SK-N-SH treated with all-trans-retinoic acid at 6 μM for 48 hours (cell line): Measurements from ENCODE around the gene KCTD14.
"Not testable (repeated sequence)": the region's sequence is repeated elsewhere in the genome, so short reads cannot be mapped to it uniquely, and the experiment has no call there.

Experiments used
- ATAC-seq: fragments of 200-7000 bp; cut with Tn5 transposase; 3 replicates; pipeline ENCODE4 v1.9.1; 2020; ENCODE audit warnings: mild to moderate bottlenecking, moderate library complexity
- ARNTL ChIP-seq: fragments of 450-650 bp; formaldehyde crosslinking; IDR thresholded peaks from 2 replicates; pipeline ENCODE4 v1.5.0; 2020; ENCODE audit warnings: low read depth, mild to moderate bottlenecking, moderate library complexity, borderline replicate concordance
- BACH2 ChIP-seq: fragments of 250-450 bp; sonication (Bioruptor Pico); IDR thresholded peaks from 2 replicates; pipeline ENCODE4 v1.9.0; 2021; ENCODE audit warnings: mild to moderate bottlenecking, borderline replicate concordance
- CSDC2 ChIP-seq: fragments of 250-450 bp; sonication (Bioruptor Pico); IDR thresholded peaks from 2 replicates; pipeline ENCODE4 v1.5.0; 2020; ENCODE audit warnings: mild to moderate bottlenecking, moderate library complexity
- CSRNP3 ChIP-seq: fragments of 250-450 bp; sonication (Bioruptor Pico); IDR thresholded peaks from 2 replicates; pipeline ENCODE4 v1.5.1; 2021; ENCODE audit warnings: mild to moderate bottlenecking, moderate library complexity
- ESRRG ChIP-seq: fragments of 250-450 bp; sonication (Bioruptor Pico); IDR thresholded peaks from 2 replicates; pipeline ENCODE4 v1.6.1; 2021; ENCODE audit warnings: mild to moderate bottlenecking
- GLIS3 ChIP-seq: fragments of 250-450 bp; sonication (Bioruptor Pico); IDR thresholded peaks from 2 replicates; pipeline ENCODE4 v1.5.0; 2020; ENCODE audit warnings: mild to moderate bottlenecking, moderate library complexity
- OSR1 ChIP-seq: fragments of 250-450 bp; sonication (Bioruptor Pico); IDR thresholded peaks from 2 replicates; pipeline ENCODE4 v1.8.0; 2022; ENCODE audit warnings: moderate library complexity, mild to moderate bottlenecking, inconsistent platforms
- POU6F1 ChIP-seq: fragments of 250-450 bp; sonication (Bioruptor Pico); IDR thresholded peaks from 2 replicates; pipeline ENCODE4 v1.8.0; 2021; ENCODE audit warnings: low read depth, mild to moderate bottlenecking, moderate library complexity, borderline replicate concordance
- PPARA ChIP-seq: fragments of 250-450 bp; sonication (Bioruptor Pico); IDR thresholded peaks from 2 replicates; pipeline ENCODE4 v1.5.0; 2020; ENCODE audit warnings: mild to moderate bottlenecking, borderline replicate concordance
- RARB ChIP-seq: fragments of 250-450 bp; sonication (Bioruptor Pico); IDR thresholded peaks from 2 replicates; pipeline ENCODE4 v1.8.0; 2021; ENCODE audit warnings: mild to moderate bottlenecking, moderate library complexity
- SNAI2 ChIP-seq: fragments of 250-450 bp; sonication (Bioruptor Pico); IDR thresholded peaks from 2 replicates; pipeline ENCODE4 v1.5.0; 2020; ENCODE audit warnings: mild to moderate bottlenecking, moderate library complexity
- TCF4 ChIP-seq: fragments of 250-450 bp; sonication (Bioruptor Pico); IDR thresholded peaks from 2 replicates; pipeline ENCODE4 v1.8.0; 2021; ENCODE audit warnings: mild to moderate bottlenecking, moderate library complexity, borderline replicate concordance
- TOX ChIP-seq: fragments of 250-450 bp; sonication (Bioruptor Pico); IDR thresholded peaks from 2 replicates; pipeline ENCODE4 v1.8.0; 2021; ENCODE audit warnings: mild to moderate bottlenecking, moderate library complexity, borderline replicate concordance
- ZC3H10 ChIP-seq: fragments of 250-450 bp; sonication (Bioruptor Pico); IDR thresholded peaks from 2 replicates; pipeline ENCODE4 v1.5.1; 2021; ENCODE audit warnings: mild to moderate bottlenecking, moderate library complexity
- ZFP3 ChIP-seq: fragments of 250-450 bp; sonication (Bioruptor Pico); IDR thresholded peaks from 2 replicates; pipeline ENCODE4 v1.5.0; 2020; ENCODE audit warnings: mild to moderate bottlenecking, moderate library complexity
- ZFP30 ChIP-seq: fragments of 450-650 bp; formaldehyde crosslinking; IDR thresholded peaks from 2 replicates; pipeline ENCODE4 v1.5.0; 2022; ENCODE audit warnings: mild to moderate bottlenecking, moderate library complexity
- ZNF565 ChIP-seq: fragments of 450-650 bp; formaldehyde crosslinking; conservative IDR thresholded peaks from 2 replicates; pipeline ENCODE4 v1.5.0; 2020; ENCODE audit warnings: low read depth, mild to moderate bottlenecking, moderate library complexity
- ZNF70 ChIP-seq: fragments of 450-650 bp; formaldehyde crosslinking; IDR thresholded peaks from 2 replicates; pipeline ENCODE4 v1.5.0; 2020; ENCODE audit warnings: mild to moderate bottlenecking, moderate library complexity
- ZNF8 ChIP-seq: fragments of 450-650 bp; formaldehyde crosslinking; IDR thresholded peaks from 2 replicates; pipeline ENCODE4 v1.5.0; 2020; ENCODE audit warnings: mild to moderate bottlenecking, moderate library complexity
- TF ChIP-seq, protein P1 (sequence below): fragments of 250-450 bp; sonication (Bioruptor Pico); IDR thresholded peaks from 2 replicates; pipeline ENCODE4 v1.5.0; 2020; ENCODE audit warnings: mild to moderate bottlenecking, moderate library complexity
- TF ChIP-seq, protein P2 (sequence below): fragments of 250-450 bp; sonication (Bioruptor Pico); IDR thresholded peaks from 2 replicates; pipeline ENCODE4 v1.8.0; 2020; ENCODE audit warnings: mild to moderate bottlenecking, moderate library complexity, borderline replicate concordance

Gene KCTD14

DNA sequence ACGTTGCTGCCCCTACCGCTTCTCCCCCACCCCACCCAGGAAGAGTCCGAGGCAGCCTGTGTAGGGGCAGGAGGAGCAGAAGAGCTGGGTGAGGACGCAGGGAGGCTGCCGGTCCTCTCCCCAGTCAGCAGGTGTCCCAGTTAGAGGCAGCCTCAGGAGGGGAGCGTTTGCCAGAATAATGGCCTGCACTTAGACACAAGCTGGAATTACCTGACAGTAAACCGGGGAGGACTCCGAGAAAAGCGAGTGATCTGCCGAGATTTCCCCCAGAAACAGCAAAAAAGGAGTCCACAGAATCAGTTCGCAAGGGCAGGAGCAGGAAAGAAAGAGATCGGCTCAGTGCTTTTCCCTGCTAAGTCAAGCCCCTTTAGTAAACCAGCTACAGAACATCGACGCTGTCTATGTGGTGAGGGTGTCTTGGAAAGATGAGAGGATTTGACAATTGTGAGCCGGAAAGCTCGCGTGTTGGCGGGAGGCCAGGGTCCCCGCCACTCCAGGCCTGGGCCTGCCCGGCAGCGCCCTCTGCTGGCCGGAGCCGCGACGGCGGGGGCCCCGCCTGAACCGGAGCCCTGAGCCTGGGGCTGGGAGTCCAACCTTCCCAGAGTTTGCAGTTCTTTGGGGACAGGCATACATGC lies 22.9 kb upstream of the KCTD14 start:
- ATAC-seq: peak; percentile 97

DNA sequence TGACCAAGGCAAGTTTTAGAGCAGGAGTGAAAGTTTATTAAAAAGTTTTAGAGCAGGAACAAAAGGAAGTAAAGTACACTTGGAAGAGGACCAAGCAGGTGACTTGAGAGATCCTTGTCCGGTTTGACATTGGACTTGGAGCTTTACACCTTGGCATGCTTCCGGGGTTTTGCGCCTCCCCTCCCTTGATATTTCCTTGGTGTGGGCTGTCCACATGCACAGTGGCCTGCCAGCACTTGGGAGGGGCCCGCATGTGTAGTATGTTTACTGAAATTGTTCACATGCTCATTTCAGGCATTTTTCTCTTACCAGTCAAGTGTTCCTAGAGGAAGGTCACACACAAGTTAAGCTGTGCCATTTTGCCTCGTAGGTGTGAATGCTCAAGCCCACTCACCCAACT lies 21.6 kb upstream of the KCTD14 start:
- ATAC-seq: no peak
- no peak for TF ChIP-seq CSDC2 (CRISPR knock-in tag)
- no peak for TF ChIP-seq ZFP30 (CRISPR knock-in tag)
- no peak for TF ChIP-seq PPARA (CRISPR knock-in tag)
- TF ChIP-seq ESRRG (CRISPR knock-in tag): no peak
- no peak for TF ChIP-seq ZNF70 (CRISPR knock-in tag)
- no peak for TF ChIP-seq ZNF8 (CRISPR knock-in tag)
- TF ChIP-seq ARNTL: no peak
- no peak for TF ChIP-seq CSRNP3 (CRISPR knock-in tag)

More for the DNA sequence above, 22.9 kb upstream of the KCTD14 start:
- TF ChIP-seq ZFP3 (CRISPR knock-in tag) (0 out of 2 replicates have a peak, but pooled peaks have one; percentile 56), ESRRG (CRISPR knock-in tag) (no peak), ARNTL (no peak)
- TF ChIP-seq, protein P1, sequence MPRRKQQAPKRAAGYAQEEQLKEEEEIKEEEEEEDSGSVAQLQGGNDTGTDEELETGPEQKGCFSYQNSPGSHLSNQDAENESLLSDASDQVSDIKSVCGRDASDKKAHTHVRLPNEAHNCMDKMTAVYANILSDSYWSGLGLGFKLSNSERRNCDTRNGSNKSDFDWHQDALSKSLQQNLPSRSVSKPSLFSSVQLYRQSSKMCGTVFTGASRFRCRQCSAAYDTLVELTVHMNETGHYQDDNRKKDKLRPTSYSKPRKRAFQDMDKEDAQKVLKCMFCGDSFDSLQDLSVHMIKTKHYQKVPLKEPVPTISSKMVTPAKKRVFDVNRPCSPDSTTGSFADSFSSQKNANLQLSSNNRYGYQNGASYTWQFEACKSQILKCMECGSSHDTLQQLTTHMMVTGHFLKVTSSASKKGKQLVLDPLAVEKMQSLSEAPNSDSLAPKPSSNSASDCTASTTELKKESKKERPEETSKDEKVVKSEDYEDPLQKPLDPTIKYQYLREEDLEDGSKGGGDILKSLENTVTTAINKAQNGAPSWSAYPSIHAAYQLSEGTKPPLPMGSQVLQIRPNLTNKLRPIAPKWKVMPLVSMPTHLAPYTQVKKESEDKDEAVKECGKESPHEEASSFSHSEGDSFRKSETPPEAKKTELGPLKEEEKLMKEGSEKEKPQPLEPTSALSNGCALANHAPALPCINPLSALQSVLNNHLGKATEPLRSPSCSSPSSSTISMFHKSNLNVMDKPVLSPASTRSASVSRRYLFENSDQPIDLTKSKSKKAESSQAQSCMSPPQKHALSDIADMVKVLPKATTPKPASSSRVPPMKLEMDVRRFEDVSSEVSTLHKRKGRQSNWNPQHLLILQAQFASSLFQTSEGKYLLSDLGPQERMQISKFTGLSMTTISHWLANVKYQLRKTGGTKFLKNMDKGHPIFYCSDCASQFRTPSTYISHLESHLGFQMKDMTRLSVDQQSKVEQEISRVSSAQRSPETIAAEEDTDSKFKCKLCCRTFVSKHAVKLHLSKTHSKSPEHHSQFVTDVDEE (CRISPR knock-in tag): no peak
- TF ChIP-seq, all 23 proteins: peak for 1

GRCh38 chr11:78041843-78042440 lies 18.9 kb upstream of the KCTD14 start:
- ATAC-seq: no peak

DNA sequence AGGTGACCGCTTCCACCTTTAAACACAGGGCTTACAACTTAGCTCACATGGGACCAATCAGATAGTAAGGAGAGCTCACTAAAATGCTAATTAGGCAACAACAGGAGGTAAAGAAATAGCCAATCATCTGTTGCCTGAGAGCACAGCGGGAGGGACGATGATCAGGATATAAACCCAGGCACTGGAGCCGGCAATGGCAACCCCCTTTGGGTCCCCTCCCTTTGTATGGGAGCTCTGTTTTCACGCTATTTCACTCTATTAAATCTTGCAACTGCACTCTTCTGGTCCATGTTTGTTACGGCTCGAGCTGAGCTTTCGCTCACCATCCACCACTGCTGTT lies 18.3 kb upstream of the KCTD14 start:
- ATAC-seq: not testable (repeated sequence)

More at GRCh38 chr11:78041843-78042440, 18.9 kb upstream of the KCTD14 start:
- TF ChIP-seq ZNF70 (CRISPR knock-in tag): no peak
- TF ChIP-seq GLIS3 (CRISPR knock-in tag): no peak
- TF ChIP-seq ZFP30 (CRISPR knock-in tag): no peak
- no peak for TF ChIP-seq ESRRG (CRISPR knock-in tag)
- no peak for TF ChIP-seq TOX
- no peak for TF ChIP-seq ZNF565 (CRISPR knock-in tag)
- TF ChIP-seq BACH2 (CRISPR knock-in tag): no peak
- TF ChIP-seq CSDC2 (CRISPR knock-in tag): no peak
- TF ChIP-seq ZC3H10 (CRISPR knock-in tag): no peak
- no peak for TF ChIP-seq OSR1 (CRISPR knock-in tag)
- no peak for TF ChIP-seq PPARA (CRISPR knock-in tag)
- TF ChIP-seq, protein P1 (CRISPR knock-in tag): no peak
- TF ChIP-seq POU6F1 (CRISPR knock-in tag): no peak
- no peak for TF ChIP-seq TCF4 (CRISPR knock-in tag)
- TF ChIP-seq RARB: no peak
- TF ChIP-seq ZFP3 (CRISPR knock-in tag): no peak
- no peak for TF ChIP-seq CSRNP3 (CRISPR knock-in tag)
- no peak for TF ChIP-seq SNAI2 (CRISPR knock-in tag)
- TF ChIP-seq, protein P2, sequence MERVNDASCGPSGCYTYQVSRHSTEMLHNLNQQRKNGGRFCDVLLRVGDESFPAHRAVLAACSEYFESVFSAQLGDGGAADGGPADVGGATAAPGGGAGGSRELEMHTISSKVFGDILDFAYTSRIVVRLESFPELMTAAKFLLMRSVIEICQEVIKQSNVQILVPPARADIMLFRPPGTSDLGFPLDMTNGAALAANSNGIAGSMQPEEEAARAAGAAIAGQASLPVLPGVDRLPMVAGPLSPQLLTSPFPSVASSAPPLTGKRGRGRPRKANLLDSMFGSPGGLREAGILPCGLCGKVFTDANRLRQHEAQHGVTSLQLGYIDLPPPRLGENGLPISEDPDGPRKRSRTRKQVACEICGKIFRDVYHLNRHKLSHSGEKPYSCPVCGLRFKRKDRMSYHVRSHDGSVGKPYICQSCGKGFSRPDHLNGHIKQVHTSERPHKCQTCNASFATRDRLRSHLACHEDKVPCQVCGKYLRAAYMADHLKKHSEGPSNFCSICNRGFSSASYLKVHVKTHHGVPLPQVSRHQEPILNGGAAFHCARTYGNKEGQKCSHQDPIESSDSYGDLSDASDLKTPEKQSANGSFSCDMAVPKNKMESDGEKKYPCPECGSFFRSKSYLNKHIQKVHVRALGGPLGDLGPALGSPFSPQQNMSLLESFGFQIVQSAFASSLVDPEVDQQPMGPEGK (CRISPR knock-in tag): no peak
- no peak for TF ChIP-seq ARNTL
